PC-3 (cell line): ENCODE results near the gene SHISAL2A. TPM values are rescaled to one million over a fixed set of nuclear protein-coding genes. Genes with fewer than 3 reads are reported as not detected.

ENCODE experiments used
- ATAC-seq: fragments of 200-7000 bp; cut with Tn5 transposase; 2 replicates; pipeline ENCODE4 v1.9.1; 2020; ENCODE audit warnings: mild to moderate bottlenecking, moderate library complexity
- BruUV-seq: library from RNA; stranded (reverse); fragments of 400-500 nt; replicated peaks from 2 replicates; lab custom pipeline; 2021; lab: Mats Ljungman, UMichigan
- CTCF ChIA-PET: fragments of 300-600 bp; sonication (Branson Sonifier 250); formaldehyde crosslinking; loops from one replicate; lab custom pipeline; 2022; ENCODE audit warnings: antibody characterized with exemption; lab: Charles Lee
- POLR2A ChIA-PET: fragments of 300-600 bp; sonication (Branson Sonifier 250); formaldehyde crosslinking; loops from one replicate; lab custom pipeline; 2022; ENCODE audit warnings: antibody characterized with exemption; ENCODE audit not compliant: unreplicated experiment; lab: Charles Lee
- DNase-seq: peaks from one replicate; pipeline ENCODE4 v3.0.0-alpha.2; 2015
- H2AFZ ChIP-seq: fragments of 300-600 bp; sonication (generic); 2 replicates; pipeline ENCODE4 v1.6.0; 2016; ENCODE audit warnings: antibody characterized with exemption, low read length
- H3F3A ChIP-seq: fragments of 300-600 bp; sonication (generic); one replicate; pipeline ENCODE4 v1.6.0; 2017; ENCODE audit warnings: antibody characterized with exemption, low read length, control low read depth, mild to moderate bottlenecking; ENCODE audit not compliant: unreplicated experiment
- H3K27ac ChIP-seq: fragments of 300-600 bp; sonication (generic); 2 replicates; pipeline ENCODE4 v1.5.1; 2016; ENCODE audit warnings: mild to moderate bottlenecking, low read length
- H3K27me3 ChIP-seq: fragments of 300-600 bp; sonication (generic); 2 replicates; pipeline ENCODE4 v1.6.1; 2016; ENCODE audit warnings: low read length, mixed read lengths
- H3K36me3 ChIP-seq: fragments of 300-600 bp; sonication (generic); 2 replicates; pipeline ENCODE4 v1.6.1; 2016; ENCODE audit warnings: low read depth, mixed run types, low read length, mixed read lengths
- H3K4me1 ChIP-seq: fragments of 300-600 bp; sonication (generic); 2 replicates; pipeline ENCODE4 v1.5.1; 2016; ENCODE audit warnings: low read length; ENCODE audit not compliant: insufficient read depth
- H3K4me2 ChIP-seq: fragments of 300-600 bp; sonication (generic); 2 replicates; pipeline ENCODE4 v1.6.0; 2016; ENCODE audit warnings: low read length
- H3K4me3 ChIP-seq: fragments of 300-600 bp; sonication (generic); 2 replicates; pipeline ENCODE4 v1.5.1; 2016; ENCODE audit warnings: mild to moderate bottlenecking, low read length, mixed read lengths
- H3K79me2 ChIP-seq: fragments of 300-600 bp; sonication (generic); 2 replicates; pipeline ENCODE4 v1.6.1; 2017; ENCODE audit warnings: low read length, mixed read lengths
- H3K9ac ChIP-seq: fragments of 300-600 bp; sonication (generic); 2 replicates; pipeline ENCODE4 v1.6.0; 2016; ENCODE audit warnings: mild to moderate bottlenecking, low read length
- H3K9me2 ChIP-seq: fragments of 300-600 bp; sonication (generic); replicated peaks from 2 replicates; pipeline ENCODE4 v1.6.1; 2016; ENCODE audit warnings: mixed run types, low read length, mixed read lengths
- H3K9me3 ChIP-seq: fragments of 300-600 bp; sonication (generic); 2 replicates; pipeline ENCODE4 v1.6.1; 2016; ENCODE audit warnings: low read length, mixed read lengths
- H4K20me1 ChIP-seq: fragments of 300-600 bp; sonication (generic); 2 replicates; pipeline ENCODE4 v1.6.1; 2016; ENCODE audit warnings: low read length, mixed read lengths
- CTCF ChIP-seq: fragments of 300-600 bp; sonication (generic); conservative IDR thresholded peaks from 2 replicates; pipeline ENCODE4 v1.5.1; 2017; ENCODE audit warnings: antibody characterized with exemption, low read depth, mild to moderate bottlenecking, low read length
- EZH2 ChIP-seq: fragments of 300-600 bp; sonication (generic); IDR thresholded peaks from one replicate; pipeline ENCODE4 v1.6.1; 2017; ENCODE audit warnings: antibody characterized with exemption, mild to moderate bottlenecking, low read length; ENCODE audit not compliant: unreplicated experiment
- EZH2phosphoT487 ChIP-seq: fragments of 300-600 bp; sonication (generic); IDR thresholded peaks from 2 replicates; pipeline ENCODE4 v1.6.1; 2018; ENCODE audit warnings: mild to moderate bottlenecking, antibody characterized with exemption, low read length, borderline replicate concordance
- intact Hi-C: fragments of 100-400 bp; cut with micrococcal nuclease; formaldehyde crosslinking; loops from 2 replicates; pipeline ENCODE4 v1.9.0; 2023
- total RNA-seq: library from RNA; depleted of rRNA; stranded (reverse); fragments of >200 nt; gene quantifications from 2 replicates; pipeline ENCODE4 v1.2.3, GENCODE V29; 2014

SHISAL2A gene
- total RNA-seq, 1 experiment from 2014 or later: not detected

GRCh38 chr1:52633291-52633754 is 355 bp downstream of the SHISAL2A start:
- TF ChIP-seq CTCF: no peak
- TF ChIP-seq EZH2phosphoT487: no peak
- TF ChIP-seq EZH2: no peak
- Histone ChIP-seq H3K27ac (no peak overlapping the region), H3K9me2 (no peaks in the 10 kb centered on the region), H3K4me3 (no peak overlapping the region), H3K9me3 (no peaks in the 10 kb centered on the region), H3K36me3 (no peaks in the 10 kb centered on the region), H3K9ac (no peak overlapping the region), H4K20me1 (no peaks in the 10 kb centered on the region), H3F3A (no peaks in the 10 kb centered on the region), H3K79me2 (no peaks in the 10 kb centered on the region), H2AFZ (peak overlapping the region; percentile 48; the same call in 1 of the 2 replicates), H3K4me1 (no peaks in the 10 kb centered on the region), H3K4me2 (peak overlapping the region; percentile 31; the same call in 1 of the 2 replicates), H3K27me3 (0 out of 2 replicates have a peak, but pooled peaks cover 16% of the 10 kb centered on the region)
- ChIA-PET CTCF (no interaction called here), POLR2A (no interaction called here)
- ATAC-seq: peak; percentile 35
- BruUV-seq: no TSS peak
- intact Hi-C loops: no loop called here
- DNase-seq: no peak

- Histone ChIP-seq H4K20me1 (no peaks in the 10 kb centered on the region), H3K9ac (no peak overlapping the region), H3K4me2 (no peak overlapping the region), H3K36me3 (no peaks in the 10 kb centered on the region), H3K4me1 (no peaks in the 10 kb centered on the region), H2AFZ (no peak overlapping the region), H3K4me3 (no peak overlapping the region), H3K79me2 (no peaks in the 10 kb centered on the region), H3K9me2 (no peaks in the 10 kb centered on the region), H3F3A (no peaks in the 10 kb centered on the region), H3K9me3 (no peaks in the 10 kb centered on the region), H3K27me3 (0 out of 2 replicates have a peak, but pooled peaks cover 16% of the 10 kb centered on the region), H3K27ac (no peak overlapping the region)
- ATAC-seq (no peak), DNase-seq (no peak)
- TF ChIP-seq CTCF (no peak), EZH2 (no peak), EZH2phosphoT487 (no peak)
- CTCF ChIA-PET: no interaction called here
- intact Hi-C loops: no loop called here
- BruUV-seq: no TSS peak
- POLR2A ChIA-PET: no interaction called here
These were observed 1.1 kb downstream of the SHISAL2A start for GRCh38 chr1:52634111-52634510.

- intact Hi-C loops: no loop called here
- no peaks in the 10 kb centered on the region for H3K79me2 ChIP-seq
- POLR2A ChIA-PET: no interaction called here
- no TSS peak for BruUV-seq
- CTCF ChIA-PET: no interaction called here
- H2AFZ ChIP-seq: no peak overlapping the region
- H3K27me3 ChIP-seq: 0 out of 2 replicates have a peak, but pooled peaks cover 16% of the 10 kb centered on the region
- H3K27ac ChIP-seq: no peak overlapping the region
- H3K36me3 ChIP-seq: no peaks in the 10 kb centered on the region
- DNase-seq (peak; percentile 48), ATAC-seq (no peak)
- H3K9me2 ChIP-seq: no peaks in the 10 kb centered on the region
- no peaks in the 10 kb centered on the region for H3K4me1 ChIP-seq
- H3F3A ChIP-seq: no peaks in the 10 kb centered on the region
- no peak overlapping the region for H3K4me2 ChIP-seq
- no peaks in the 10 kb centered on the region for H3K9me3 ChIP-seq
- H3K4me3 ChIP-seq: no peak overlapping the region
- TF ChIP-seq CTCF (no peak), EZH2phosphoT487 (no peak), EZH2 (no peak)
- no peak overlapping the region for H3K9ac ChIP-seq
- H4K20me1 ChIP-seq: no peaks in the 10 kb centered on the region
These were observed 2.5 kb downstream of the SHISAL2A start for GRCh38 chr1:52635321-52636089.
